SU-DHL-6 (cell line): ENCODE results near the gene CNKSR3.

ENCODE experiments used
- EZH2phosphoT487 ChIP-seq: fragments of 200-600 bp; sonication (generic), shearing (Covaris generic); conservative IDR thresholded peaks from 2 replicates; pipeline ENCODE4 v1.6.1; 2018; ENCODE audit warnings: mild to moderate bottlenecking, antibody characterized with exemption, low read length, moderate library complexity, mixed read lengths
- TF ChIP-seq, protein P1 (sequence below): fragments of 200-600 bp; sonication (generic); IDR thresholded peaks from one replicate; pipeline ENCODE4 v1.5.1; 2017; ENCODE audit warnings: antibody characterized with exemption, mild to moderate bottlenecking, low read length, moderate library complexity; ENCODE audit not compliant: insufficient read depth, poor library complexity, severe bottlenecking

DNA sequence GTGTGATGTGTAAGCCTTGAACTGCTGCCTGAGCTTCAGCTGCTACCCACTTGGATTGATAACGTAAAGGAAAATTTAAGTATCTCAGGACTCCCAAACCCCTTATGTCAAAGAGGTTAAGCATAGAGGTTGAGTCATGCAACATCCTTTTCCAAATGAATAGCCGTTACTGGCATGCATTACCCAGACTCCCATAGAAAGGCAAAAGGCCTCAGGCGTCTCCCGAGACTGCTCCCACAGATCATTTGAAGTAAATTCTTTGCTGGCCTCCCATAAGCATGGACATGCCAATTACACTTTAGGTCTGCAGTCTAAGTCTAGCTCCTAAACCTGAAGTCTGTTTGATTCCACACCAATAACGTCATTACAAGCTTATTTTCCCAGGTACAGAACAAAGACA lies 168.6 kb downstream of the CNKSR3 start:
- TF ChIP-seq, protein P1, sequence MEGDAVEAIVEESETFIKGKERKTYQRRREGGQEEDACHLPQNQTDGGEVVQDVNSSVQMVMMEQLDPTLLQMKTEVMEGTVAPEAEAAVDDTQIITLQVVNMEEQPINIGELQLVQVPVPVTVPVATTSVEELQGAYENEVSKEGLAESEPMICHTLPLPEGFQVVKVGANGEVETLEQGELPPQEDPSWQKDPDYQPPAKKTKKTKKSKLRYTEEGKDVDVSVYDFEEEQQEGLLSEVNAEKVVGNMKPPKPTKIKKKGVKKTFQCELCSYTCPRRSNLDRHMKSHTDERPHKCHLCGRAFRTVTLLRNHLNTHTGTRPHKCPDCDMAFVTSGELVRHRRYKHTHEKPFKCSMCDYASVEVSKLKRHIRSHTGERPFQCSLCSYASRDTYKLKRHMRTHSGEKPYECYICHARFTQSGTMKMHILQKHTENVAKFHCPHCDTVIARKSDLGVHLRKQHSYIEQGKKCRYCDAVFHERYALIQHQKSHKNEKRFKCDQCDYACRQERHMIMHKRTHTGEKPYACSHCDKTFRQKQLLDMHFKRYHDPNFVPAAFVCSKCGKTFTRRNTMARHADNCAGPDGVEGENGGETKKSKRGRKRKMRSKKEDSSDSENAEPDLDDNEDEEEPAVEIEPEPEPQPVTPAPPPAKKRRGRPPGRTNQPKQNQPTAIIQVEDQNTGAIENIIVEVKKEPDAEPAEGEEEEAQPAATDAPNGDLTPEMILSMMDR = no peak
- no peak for TF ChIP-seq EZH2phosphoT487
